Inflammatory macrophage (primary cell): ENCODE results near the gene TREM2.
"Not testable (repeated sequence)": the region's sequence is repeated elsewhere in the genome, so short reads cannot be mapped to it uniquely, and the experiment has no call there.

Experiments used
- DNase-seq, 2 donors: peaks; one replicate each; pipeline ENCODE4 v3.0.0-alpha.2; 2020 to 2022

TREM2 gene

DNA sequence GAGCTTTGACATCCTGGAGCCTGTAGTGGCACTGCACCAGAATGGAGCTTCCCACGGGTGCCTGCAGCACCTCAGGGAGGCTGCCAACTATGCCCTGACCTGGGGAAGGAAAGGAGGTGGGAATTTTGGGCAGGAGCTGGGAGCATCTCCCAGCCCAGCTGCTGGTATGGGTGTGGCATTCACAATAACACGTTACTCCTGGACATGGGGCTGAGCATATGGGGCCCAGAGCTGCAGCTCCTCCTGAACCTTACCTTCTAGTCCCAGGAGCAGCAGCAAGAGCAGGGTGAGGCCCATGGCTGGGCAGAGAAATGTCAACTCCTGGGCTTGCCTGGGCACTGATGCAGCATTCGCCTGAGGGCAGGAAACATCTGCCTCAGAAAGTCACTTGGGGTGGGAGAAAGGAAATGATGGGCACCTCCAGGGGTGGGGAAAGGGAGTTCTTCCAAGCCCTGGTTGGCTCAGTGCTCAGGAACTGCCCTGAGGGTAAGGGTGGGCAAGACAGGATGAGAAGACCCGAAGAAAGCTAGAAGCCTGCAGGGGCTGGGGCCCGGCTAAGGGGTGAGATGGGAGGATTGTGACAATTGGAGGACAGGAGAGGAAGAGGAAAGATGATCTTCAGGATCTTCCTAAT lies 8.8 kb downstream of the TREM2 start, which contains the start of gene TREML1:
Gene TREML1, minus strand, starts transcription at position 356 of the 634 bp plus-strand sequence. Its CDS starts 59 bp downstream, at position 297.
- no peak for DNase-seq

DNA sequence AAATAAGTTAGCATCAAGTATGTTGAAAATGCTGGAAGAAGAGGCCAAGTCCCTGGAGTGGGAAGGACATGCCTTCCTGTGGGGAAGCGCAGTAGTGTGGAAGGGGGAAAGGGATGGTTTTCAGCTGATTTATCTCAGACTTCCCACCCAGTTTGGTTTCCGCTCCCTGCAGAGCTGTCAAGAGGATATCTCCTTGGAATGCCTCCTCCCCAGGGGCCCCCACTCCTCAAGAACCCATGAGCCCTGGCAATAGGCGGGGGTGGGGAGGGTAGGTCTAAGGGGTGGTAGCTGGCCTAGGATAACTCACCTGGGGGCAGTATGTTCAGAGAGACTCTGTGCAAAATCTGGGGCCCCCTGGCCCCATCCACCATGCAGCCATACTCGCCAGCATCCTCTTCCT lies 9.5 kb downstream of the TREM2 start:
- no peak for DNase-seq

DNA sequence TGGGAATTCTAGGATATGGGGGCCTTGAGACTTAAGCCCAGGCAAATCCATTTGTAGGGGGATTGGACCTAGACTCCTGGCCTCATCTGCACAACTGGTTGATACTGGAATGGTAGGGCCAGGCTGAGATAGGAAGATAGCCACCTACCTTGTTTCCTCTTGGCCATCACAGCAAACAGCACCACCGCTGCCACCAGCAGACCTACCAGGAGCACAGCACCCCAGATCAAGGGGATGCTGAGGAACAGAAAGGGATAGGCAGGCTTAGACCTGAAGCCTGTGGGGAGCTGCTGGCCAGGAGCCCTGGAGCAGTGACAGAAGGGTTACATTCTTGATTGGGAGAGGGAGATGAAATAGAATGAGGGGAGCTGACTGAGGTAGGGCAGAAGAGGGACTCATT lies 12.2 kb downstream of the TREM2 start:
- no peak for DNase-seq

DNA sequence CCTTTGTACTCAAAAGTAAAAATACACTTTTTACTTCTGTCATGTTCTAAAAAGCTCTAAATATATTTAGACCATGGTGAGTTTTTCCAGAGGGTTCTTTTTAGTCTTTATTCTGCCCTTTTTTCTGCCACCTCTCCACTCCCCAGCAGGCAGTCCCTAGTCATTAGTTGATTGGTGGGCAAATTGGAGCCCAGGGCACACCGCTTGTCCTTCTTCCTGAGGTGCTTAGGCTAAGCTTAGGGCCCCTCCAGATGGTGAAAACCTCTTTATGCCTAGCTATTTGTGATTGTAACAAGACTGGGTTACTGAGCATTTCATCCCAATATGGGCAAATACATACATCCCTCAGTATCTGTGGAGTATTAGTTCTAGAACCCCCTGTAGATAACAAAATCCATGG lies 15.0 kb downstream of the TREM2 start:
- no peak for DNase-seq

DNA sequence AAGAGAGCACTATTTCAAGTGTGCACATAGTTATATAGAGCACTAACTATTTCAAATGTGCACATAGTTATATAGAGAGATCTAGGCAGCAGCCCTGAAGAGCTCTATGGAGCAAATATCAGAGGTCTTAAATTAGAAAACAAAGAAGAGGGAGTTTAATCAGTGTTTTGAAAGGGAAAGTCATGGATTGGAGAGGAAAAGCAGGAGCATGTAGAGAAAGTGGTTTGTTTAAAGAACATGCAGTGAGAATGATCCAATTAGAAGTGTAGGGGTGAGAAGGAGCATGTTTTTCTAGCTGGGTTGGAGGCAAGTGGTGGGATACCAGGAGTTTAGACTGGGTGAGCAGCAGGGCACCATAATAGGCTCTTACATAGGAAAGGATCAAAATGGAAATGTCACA lies 26.0 kb downstream of the TREM2 start:
- no peak for DNase-seq

DNA sequence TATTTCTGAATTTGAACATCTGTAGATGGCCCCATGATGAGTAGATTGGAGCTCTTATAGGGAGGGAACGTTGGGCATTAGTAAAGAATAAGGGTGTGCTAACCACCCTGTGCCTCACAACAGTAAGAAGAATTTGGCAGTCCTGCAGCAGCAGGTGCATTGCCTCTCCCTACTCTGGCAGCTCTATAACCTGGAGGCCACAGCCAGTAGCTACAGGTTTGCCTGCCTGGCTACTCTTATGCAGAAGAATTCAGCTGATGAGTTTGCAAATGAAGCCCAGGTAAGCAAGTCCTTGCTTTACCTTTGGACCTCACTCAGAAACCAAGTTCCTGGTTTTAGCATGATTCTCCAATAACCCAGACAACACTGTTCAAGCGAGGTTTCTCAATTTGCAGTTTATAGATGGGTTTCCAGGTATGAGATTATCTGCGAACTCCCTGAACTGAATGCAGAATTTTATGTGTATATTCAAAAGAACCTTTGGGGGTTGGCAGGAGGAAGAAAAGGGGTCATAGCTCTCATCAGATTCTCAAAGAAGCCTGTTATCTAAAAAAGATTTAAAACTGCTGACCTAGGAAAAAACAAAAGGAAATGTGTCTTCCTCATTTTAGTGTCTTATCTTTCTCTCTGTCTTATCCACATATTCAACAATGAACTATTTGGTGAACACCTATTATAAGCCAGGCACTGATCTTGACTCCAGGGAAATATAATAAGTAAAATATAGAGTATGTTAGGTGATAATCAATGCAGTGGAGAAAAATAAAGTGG lies 27.7 kb downstream of the TREM2 start:
- DNase-seq: peak in 1 of 2 donors; percentile 1

DNA sequence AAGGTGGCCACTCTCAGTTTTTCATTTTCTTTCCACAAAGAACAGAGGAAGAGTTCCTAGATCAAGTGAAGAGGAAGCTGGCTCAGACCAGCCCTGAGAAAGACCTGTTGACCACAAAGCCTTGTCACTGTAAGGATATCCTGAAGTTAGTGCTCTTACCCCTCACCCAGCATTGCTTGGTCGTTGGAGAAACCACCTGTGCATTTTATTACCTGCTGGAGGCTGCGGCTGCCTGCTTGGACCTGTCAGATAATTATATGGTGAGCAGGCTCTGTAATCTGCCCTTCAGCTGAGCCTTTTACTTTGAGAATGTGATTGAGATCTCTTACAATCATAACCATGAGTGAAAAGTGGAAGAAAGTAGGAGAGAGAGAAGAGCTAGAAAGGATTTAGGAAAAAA lies 30.7 kb downstream of the TREM2 start:
- DNase-seq: no peak

DNA sequence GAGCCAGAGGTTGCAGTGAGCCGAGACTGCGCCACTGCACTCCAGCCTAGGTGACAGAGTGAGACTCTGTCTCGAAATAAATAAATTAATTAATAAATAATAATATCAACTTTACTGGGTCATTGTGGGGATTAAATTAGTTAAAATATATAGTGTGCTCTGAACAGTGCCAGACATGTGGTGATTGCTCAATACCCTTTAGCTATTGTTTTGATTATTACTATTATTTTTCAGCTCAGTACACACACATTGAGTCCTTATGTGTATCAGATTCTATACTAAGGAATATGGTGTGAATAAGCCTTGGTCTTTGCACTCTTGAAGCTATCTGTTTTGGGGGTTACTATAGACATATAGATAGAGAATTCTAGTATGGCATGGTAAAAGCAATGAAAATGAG lies 37.6 kb downstream of the TREM2 start:
- no peak for DNase-seq

DNA sequence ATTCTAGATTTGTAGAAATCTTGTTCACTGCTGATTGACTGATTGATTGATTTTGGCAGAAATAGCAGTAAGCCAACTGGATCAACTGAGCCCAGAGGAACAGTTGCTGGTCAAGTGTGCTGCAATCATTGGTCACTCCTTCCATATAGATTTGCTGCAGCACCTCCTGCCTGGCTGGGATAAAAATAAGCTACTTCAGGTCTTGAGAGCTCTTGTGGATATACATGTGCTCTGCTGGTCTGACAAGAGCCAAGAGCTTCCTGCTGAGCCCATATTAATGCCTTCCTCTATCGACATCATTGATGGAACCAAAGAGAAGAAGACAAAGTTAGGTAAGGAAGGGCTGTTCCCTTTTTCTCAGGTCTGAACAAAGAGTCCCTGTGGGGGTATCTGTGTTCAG lies 40.0 kb downstream of the TREM2 start:
- DNase-seq: no peak

DNA sequence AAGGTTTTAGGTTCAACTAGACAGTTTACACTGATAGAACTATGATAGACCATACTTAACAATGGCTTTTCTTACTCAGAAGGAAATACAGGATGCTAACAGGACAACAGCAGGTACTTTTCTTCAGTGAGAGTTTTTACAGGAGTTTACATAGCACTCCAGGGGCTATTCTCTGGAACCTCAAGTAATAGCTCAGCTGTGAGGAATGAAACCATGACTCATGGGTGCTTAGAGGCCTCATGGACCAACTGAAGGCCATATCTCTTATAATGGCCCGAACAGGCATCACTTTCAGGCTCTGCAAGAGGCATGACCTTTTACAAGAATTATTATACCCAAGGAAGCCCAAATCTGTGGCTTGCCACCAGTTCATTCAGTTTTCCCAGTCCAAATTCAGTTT lies 40.5 kb downstream of the TREM2 start:
- DNase-seq: no peak

DNA sequence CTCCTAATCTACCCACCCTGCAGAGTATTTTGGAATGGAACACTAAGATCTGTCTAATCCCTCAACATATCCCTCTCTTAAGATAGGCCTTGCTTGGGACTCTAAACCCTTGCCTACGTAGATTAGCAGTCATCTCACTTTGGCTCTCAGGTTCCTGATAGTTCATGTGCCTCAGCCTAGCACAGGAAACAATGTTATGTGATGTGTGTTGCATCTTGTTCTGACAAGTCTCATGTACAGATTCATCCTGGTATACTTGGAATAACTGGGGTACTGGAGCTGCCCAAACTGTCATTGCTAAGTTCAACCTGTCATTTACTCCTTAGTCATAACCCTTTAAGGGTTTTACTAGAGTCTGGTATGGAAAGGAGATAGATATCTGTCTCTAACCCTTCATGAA lies 42.9 kb downstream of the TREM2 start:
- DNase-seq: no peak

DNA sequence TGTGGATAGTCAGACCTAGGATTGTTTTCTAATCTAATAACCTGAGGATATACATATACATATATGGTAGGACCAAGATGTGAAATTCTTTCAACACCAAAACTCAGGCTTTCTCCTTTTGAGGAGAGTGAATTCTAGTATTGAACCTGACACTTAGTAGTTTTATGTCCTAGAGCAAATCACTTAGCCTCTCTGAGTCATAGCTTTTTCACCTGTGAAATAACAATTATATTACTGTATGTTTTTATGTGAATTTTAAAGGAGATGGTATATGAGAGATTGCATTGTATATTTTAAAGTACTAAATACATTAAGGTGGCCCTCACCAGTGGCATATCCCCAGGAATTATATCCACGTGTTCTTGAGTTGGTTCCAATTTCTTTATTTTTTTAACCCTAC lies 43.4 kb downstream of the TREM2 start:
- no peak for DNase-seq

DNA sequence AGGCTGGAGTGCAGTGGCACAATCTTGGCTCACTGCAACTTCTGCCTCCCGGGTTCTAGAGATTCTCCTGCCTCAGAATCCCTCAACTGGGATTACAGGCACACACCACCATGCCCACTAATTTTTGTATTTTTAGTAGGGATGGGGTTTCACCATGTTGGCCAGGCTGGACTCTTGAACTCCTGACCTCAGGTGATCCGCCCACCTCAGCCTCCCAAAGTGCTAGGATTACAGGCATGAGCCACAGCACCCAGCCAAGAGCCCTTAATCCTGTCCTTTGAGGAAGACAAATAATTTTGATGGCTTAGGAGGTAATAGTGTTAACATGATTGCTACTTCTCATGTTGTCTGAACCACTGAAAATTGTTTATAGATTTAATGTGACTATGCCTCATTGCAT lies 47.9 kb downstream of the TREM2 start:
- not testable (repeated sequence) for DNase-seq

DNA sequence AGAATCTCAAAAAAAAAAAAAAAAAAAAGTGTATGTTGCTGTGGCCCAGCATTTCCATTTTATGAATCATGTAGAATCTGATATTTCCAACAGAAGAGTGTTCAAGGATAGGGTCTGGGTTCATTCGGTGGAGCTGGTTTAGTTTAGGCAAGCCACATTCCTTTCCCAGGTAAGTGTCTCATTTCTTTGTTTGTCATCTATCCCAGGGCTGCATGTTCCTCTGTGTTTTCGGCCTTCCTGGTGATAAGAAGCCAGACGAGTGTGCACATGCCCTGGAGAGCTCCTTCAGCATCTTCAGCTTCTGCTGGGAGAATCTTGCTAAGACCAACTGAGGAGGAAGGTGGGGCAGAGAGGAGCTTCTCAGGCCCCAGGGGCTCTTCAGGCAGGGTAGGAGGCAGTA lies 51.9 kb downstream of the TREM2 start:
- DNase-seq: no peak
